ENCODE measurements around the gene MBD6. TPM values are rescaled to one million over a fixed set of nuclear protein-coding genes. Genes with fewer than 3 reads are reported as not detected.
A peak's percentile ranks its signal among the peaks of the same experiment; 100 is the strongest.
"Not testable (repeated sequence)": the region's sequence is repeated elsewhere in the genome, so short reads cannot be mapped to it uniquely, and the experiment has no call there.

MBD6 gene
- total and polyA plus RNA-seq, 4 experiments from 2014 or later: 0.16 to 103 (median 50.0) TPM

- Mint-ChIP-seq H3K27me3 (no peaks in the 10 kb centered on the region), H3K4me1 (peaks cover 0 to 2% (median 0%) of the 10 kb centered on the region in 4 donors), H3K4me3 (no peak overlapping the region), H3K36me3 (peaks cover 39 to 65% of the 10 kb centered on the region in 2 donors), H3K27ac (peak overlapping the region in 1 of 7 donors; percentile 60), H3K9me3 (no peaks in the 10 kb centered on the region)
- Histone ChIP-seq H3K4me1 (ENCODE audit: insufficient read depth, low read length) (no peaks in the 10 kb centered on the region), H3K27me3 (ENCODE audit: insufficient read depth, low read length) (no peaks in the 10 kb centered on the region), H3K9me3 (ENCODE audit: control insufficient read depth in 1 of 2, low read length in 2 of 2) (no peaks in the 10 kb centered on the region), H3K4me3 (ENCODE audit: low read length in 2 of 2) (no peak overlapping the region), H3K27ac (ENCODE audit: low read depth, low read length) (no peak overlapping the region), H3K36me3 (ENCODE audit: insufficient read depth, low read length) (peaks cover 60% of the 10 kb centered on the region)
- DNase-seq: no peak
- POLR2A ChIA-PET (ENCODE audit: partially characterized antibody): interaction anchor here (0.7 to 1.5 kb wide), 4 partner anchors 9 to 212 kb away, joined by 3 to 7 read pairs (median 4); partner anchors contain the start of genes DDIT3 and MBD6
- intact Hi-C loops (cut with micrococcal nuclease): no loop called here
- CTCF ChIA-PET (ENCODE audit: partially characterized antibody): interaction anchor here (1.2 kb wide), 1 partner anchor 48 kb away, joined by 3 read pairs; no protein-coding TSS in a partner anchor
Observed at GRCh38 chr12:57511161-57511560, 11.5 kb upstream of the MBD6 start.

GRCh38 chr12:57511588-57512325 lies 10.9 kb upstream of the MBD6 start:
- ChIA-PET CTCF (ENCODE audit: partially characterized antibody) (interaction anchor here (0.7 to 1.2 kb wide), 5 partner anchors 9 to 71 kb away, joined by 3 read pairs; partner anchors contain the start of gene DDIT3), POLR2A (ENCODE audit: partially characterized antibody) (interaction anchor here (0.7 to 1.5 kb wide), 3 partner anchors 9 to 211 kb away, joined by 4 to 7 read pairs (median 6); partner anchors contain the start of gene DDIT3)
- H3K27me3 Mint-ChIP-seq: no peaks in the 10 kb centered on the region
- H3K36me3 Mint-ChIP-seq: peaks cover 42 to 69% of the 10 kb centered on the region in 2 donors
- Histone ChIP-seq H3K36me3 (ENCODE audit: insufficient read depth, low read length) (peaks cover 62% of the 10 kb centered on the region), H3K4me1 (ENCODE audit: insufficient read depth, low read length) (peaks cover under 1% of the 10 kb centered on the region), H3K4me3 (ENCODE audit: low read length in 2 of 2) (no peak overlapping the region), H3K27me3 (ENCODE audit: insufficient read depth, low read length) (no peaks in the 10 kb centered on the region), H3K27ac (ENCODE audit: low read depth, low read length) (no peak overlapping the region), H3K9me3 (ENCODE audit: control insufficient read depth in 1 of 2, low read length in 2 of 2) (no peaks in the 10 kb centered on the region)
- intact Hi-C loops (cut with micrococcal nuclease): no loop called here
- H3K4me1 Mint-ChIP-seq: peaks cover 0 to 2% (median 0%) of the 10 kb centered on the region in 4 donors
- no peak overlapping the region for H3K4me3 Mint-ChIP-seq
- DNase-seq: no peak
- H3K27ac Mint-ChIP-seq: peak overlapping the region in 6 of 7 donors; percentile 41 to 75 (median 63)
- no peaks in the 10 kb centered on the region for H3K9me3 Mint-ChIP-seq

GRCh38 chr12:57512665-57513064 lies 10.0 kb upstream of the MBD6 start:
- CTCF ChIA-PET (ENCODE audit: partially characterized antibody): interaction anchor here (0.7 to 1.2 kb wide), 4 partner anchors 8 to 70 kb away, joined by 3 read pairs; partner anchors contain the start of gene DDIT3
- H3K4me3 Mint-ChIP-seq: no peak overlapping the region
- no peaks in the 10 kb centered on the region for H3K9me3 ChIP-seq (ENCODE audit: control insufficient read depth in 1 of 2, low read length in 2 of 2)
- peaks cover 6% of the 10 kb centered on the region for H3K4me1 ChIP-seq (ENCODE audit: insufficient read depth, low read length)
- no peaks in the 10 kb centered on the region for H3K9me3 Mint-ChIP-seq
- no peak overlapping the region for H3K4me3 ChIP-seq (ENCODE audit: low read length in 2 of 2)
- H3K36me3 ChIP-seq (ENCODE audit: insufficient read depth, low read length): peaks cover 71% of the 10 kb centered on the region
- peaks cover 1 to 8% (median 3%) of the 10 kb centered on the region in 4 donors for H3K4me1 Mint-ChIP-seq
- H3K27ac ChIP-seq (ENCODE audit: low read depth, low read length): no peak overlapping the region
- POLR2A ChIA-PET (ENCODE audit: partially characterized antibody): interaction anchor here (1.2 to 1.5 kb wide), 2 partner anchors 8 to 9 kb away, joined by 3 to 4 read pairs; partner anchors contain the start of gene DDIT3
- intact Hi-C loops (cut with micrococcal nuclease): no loop called here
- no peak for DNase-seq
- no peaks in the 10 kb centered on the region for H3K27me3 Mint-ChIP-seq
- no peaks in the 10 kb centered on the region for H3K27me3 ChIP-seq (ENCODE audit: insufficient read depth, low read length)
- H3K27ac Mint-ChIP-seq: peak overlapping the region; percentile 9 to 80 (median 66)
- H3K36me3 Mint-ChIP-seq: peaks cover 51 to 78% of the 10 kb centered on the region in 2 donors

- Mint-ChIP-seq H3K27ac (peak overlapping the region in 4 of 7 donors; percentile 35 to 78 (median 59)), H3K4me1 (peaks cover 3 to 12% (median 6%) of the 10 kb centered on the region in 4 donors), H3K4me3 (no peak overlapping the region), H3K9me3 (no peaks in the 10 kb centered on the region), H3K27me3 (no peaks in the 10 kb centered on the region), H3K36me3 (peaks cover 56 to 80% of the 10 kb centered on the region in 2 donors)
- intact Hi-C loops (cut with micrococcal nuclease): no loop called here
- H3K4me1 ChIP-seq (ENCODE audit: insufficient read depth, low read length): peaks cover 11% of the 10 kb centered on the region
- H3K9me3 ChIP-seq (ENCODE audit: control insufficient read depth in 1 of 2, low read length in 2 of 2): no peaks in the 10 kb centered on the region
- ChIA-PET CTCF (ENCODE audit: partially characterized antibody) (interaction anchor here (1.2 to 1.5 kb wide), 2 partner anchors 36 to 81 kb away, joined by 3 read pairs; no protein-coding TSS in a partner anchor), POLR2A (ENCODE audit: partially characterized antibody) (interaction anchor here (0.8 to 1.5 kb wide), 3 partner anchors 7 to 54 kb away, joined by 3 to 4 read pairs (median 3); partner anchors contain the start of genes DDIT3 and GLI1)
- no peak for DNase-seq
- peaks cover 71% of the 10 kb centered on the region for H3K36me3 ChIP-seq (ENCODE audit: insufficient read depth, low read length)
- H3K27me3 ChIP-seq (ENCODE audit: insufficient read depth, low read length): no peaks in the 10 kb centered on the region
- no peak overlapping the region for H3K27ac ChIP-seq (ENCODE audit: low read depth, low read length)
- H3K4me3 ChIP-seq (ENCODE audit: low read length in 2 of 2): no peak overlapping the region
Observed at GRCh38 chr12:57513266-57513665, 9.4 kb upstream of the MBD6 start.

GRCh38 chr12:57513677-57514076 lies 8.9 kb upstream of the MBD6 start:
- ChIA-PET POLR2A (ENCODE audit: partially characterized antibody) (interaction anchor here (0.8 to 3.7 kb wide), 3 partner anchors 10 to 55 kb away, joined by 3 to 12 read pairs (median 3); partner anchors contain the start of genes ARHGAP9 and GLI1), CTCF (ENCODE audit: partially characterized antibody) (interaction anchor here (1.2 to 1.5 kb wide), 2 partner anchors 36 to 81 kb away, joined by 3 read pairs; no protein-coding TSS in a partner anchor)
- intact Hi-C loops (cut with micrococcal nuclease); H3K4me3 ChIP-seq (ENCODE audit: low read length in 2 of 2); H3K27me3 ChIP-seq (ENCODE audit: insufficient read depth, low read length); H3K4me3 Mint-ChIP-seq; H3K27ac ChIP-seq (ENCODE audit: low read depth, low read length); DNase-seq; H3K9me3 ChIP-seq (ENCODE audit: control insufficient read depth in 1 of 2, low read length in 2 of 2); H3K27me3 Mint-ChIP-seq; H3K9me3 Mint-ChIP-seq: not testable (repeated sequence)
- peaks cover 58 to 78% of the 10 kb centered on the region in 2 donors for H3K36me3 Mint-ChIP-seq
- peak overlapping the region in 1 of 7 donors; percentile 77 for H3K27ac Mint-ChIP-seq
- H3K4me1 ChIP-seq (ENCODE audit: insufficient read depth, low read length): peaks cover 15% of the 10 kb centered on the region
- peaks cover 6 to 16% (median 10%) of the 10 kb centered on the region in 4 donors for H3K4me1 Mint-ChIP-seq
- peaks cover 70% of the 10 kb centered on the region for H3K36me3 ChIP-seq (ENCODE audit: insufficient read depth, low read length)

- CTCF ChIA-PET (ENCODE audit: partially characterized antibody): interaction anchor here (1.2 to 1.8 kb wide), 3 partner anchors 37 to 82 kb away, joined by 3 to 12 read pairs (median 3); no protein-coding TSS in a partner anchor
- peaks cover 10 to 22% (median 15%) of the 10 kb centered on the region in 4 donors for H3K4me1 Mint-ChIP-seq
Observed at GRCh38 chr12:57514246-57514645, 8.4 kb upstream of the MBD6 start.

More at GRCh38 chr12:57514246-57514645, 8.4 kb upstream of the MBD6 start:
- DNase-seq; intact Hi-C loops (cut with micrococcal nuclease); H3K27me3 ChIP-seq (ENCODE audit: insufficient read depth, low read length); H3K4me3 Mint-ChIP-seq; H3K9me3 ChIP-seq (ENCODE audit: control insufficient read depth in 1 of 2, low read length in 2 of 2); H3K4me3 ChIP-seq (ENCODE audit: low read length in 2 of 2); H3K9me3 Mint-ChIP-seq; H3K27ac ChIP-seq (ENCODE audit: low read depth, low read length); H3K27me3 Mint-ChIP-seq: not testable (repeated sequence)
- POLR2A ChIA-PET (ENCODE audit: partially characterized antibody): interaction anchor here (0.8 to 3.7 kb wide), 3 partner anchors 34 to 55 kb away, joined by 3 to 12 read pairs (median 3); partner anchors contain the start of genes ARHGAP9 and GLI1
- Mint-ChIP-seq H3K27ac (peak overlapping the region in 1 of 7 donors; percentile 36), H3K36me3 (peaks cover 58 to 75% of the 10 kb centered on the region in 2 donors)
- H3K36me3 ChIP-seq (ENCODE audit: insufficient read depth, low read length): peaks cover 67% of the 10 kb centered on the region
- H3K4me1 ChIP-seq (ENCODE audit: insufficient read depth, low read length): peaks cover 21% of the 10 kb centered on the region
